SK-N-SH (cell line): Measurements from ENCODE around the gene ZNRF4. TPM values are rescaled to one million over a fixed set of nuclear protein-coding genes. Genes with fewer than 3 reads are reported as not detected.

ENCODE experiments used
- CTCF ChIA-PET: fragments of 300-600, 350-600 bp; formaldehyde crosslinking; extraction: SDS; loops from one replicate; lab custom pipeline; 2021; lab: Yijun Ruan, JAX
- POLR2A ChIA-PET: fragments of 350-600 bp; sonication (Branson Sonifier 250); formaldehyde crosslinking; extraction: SDS; loops from one replicate; lab custom pipeline; 2020; ENCODE audit warnings: antibody characterized with exemption, inconsistent platforms; lab: Yijun Ruan, JAX
- DNase-seq: peaks from one replicate; pipeline ENCODE4 v3.0.0; 2012
- H2AFZ ChIP-seq: fragments of 200-600 bp; sonication (generic); 2 replicates; pipeline ENCODE4 v1.8.1; 2016; ENCODE audit warnings: antibody characterized with exemption, mild to moderate bottlenecking, low read depth
- H3F3A ChIP-seq: fragments of 200-600 bp; sonication (generic); replicated peaks from 2 replicates; pipeline ENCODE3; 2016; ENCODE audit warnings: antibody characterized with exemption, mild to moderate bottlenecking; ENCODE audit not compliant: insufficient read depth
- H3K27ac ChIP-seq, 2 experiments: fragments of 200-500 bp in 1 of 2; fragments of 200-600 bp in 1 of 2; sonication (Bioruptor generic) in 1 of 2; sonication (generic), shearing (Covaris generic) in 1 of 2; 2 replicates each; pipeline versions ENCODE4 v1.5.1 to v1.6.1; 2014 to 2016; ENCODE audit warnings: low read depth in 2 of 2, inconsistent platforms in 1 of 2, low read length in 1 of 2, mild to moderate bottlenecking in 1 of 2, mixed read lengths in 1 of 2
- H3K27me3 ChIP-seq: fragments of 200-600 bp; sonication (generic), shearing (Covaris generic); 2 replicates; pipeline ENCODE4 v1.6.1; 2016; ENCODE audit warnings: mixed run types; ENCODE audit not compliant: insufficient read depth
- H3K36me3 ChIP-seq, 2 experiments: fragments of 200-500 bp in 1 of 2; fragments of 200-600 bp in 1 of 2; sonication (Bioruptor generic) in 1 of 2; sonication (generic) in 1 of 2; replicated peaks in 1 of 2; 2 replicates each; pipeline versions ENCODE3 to v1.5.1; 2014 to 2016; ENCODE audit warnings: low read length in 1 of 2, mild to moderate bottlenecking in 1 of 2; ENCODE audit not compliant: insufficient read depth in 2 of 2, control insufficient read depth in 1 of 2
- H3K4me1 ChIP-seq, 2 experiments: fragments of 200-500 bp in 1 of 2; fragments of 200-600 bp in 1 of 2; sonication (Bioruptor generic) in 1 of 2; sonication (generic), shearing (Covaris generic) in 1 of 2; 2 replicates each; pipeline versions ENCODE4 v1.5.1 to v1.6.1; 2014 to 2016; ENCODE audit warnings: low read depth in 1 of 2, low read length in 1 of 2, mixed run types in 1 of 2; ENCODE audit not compliant: insufficient read depth in 2 of 2, control insufficient read depth in 1 of 2
- H3K4me2 ChIP-seq: fragments of 200-600 bp; sonication (generic), shearing (Covaris generic); 2 replicates; pipeline ENCODE4 v1.6.1; 2017; ENCODE audit warnings: mixed run types
- H3K4me3 ChIP-seq, 2 experiments: fragments of 200-500 bp in 1 of 2; fragments of 200-600 bp in 1 of 2; sonication (Bioruptor generic) in 1 of 2; sonication (generic), shearing (Covaris generic) in 1 of 2; 2 replicates each; pipeline versions ENCODE4 v1.5.1 to v1.8.1; 2014 to 2016; ENCODE audit warnings: low read depth in 2 of 2, inconsistent platforms in 1 of 2, low read length in 1 of 2, mild to moderate bottlenecking in 1 of 2, mixed read lengths in 1 of 2, moderate library complexity in 1 of 2
- H3K79me2 ChIP-seq: fragments of 200-600 bp; sonication (generic); 2 replicates; pipeline ENCODE4 v1.8.1; 2017; ENCODE audit warnings: mild to moderate bottlenecking; ENCODE audit not compliant: insufficient read depth
- H3K9ac ChIP-seq: fragments of 200-600 bp; sonication (generic); 2 replicates; pipeline ENCODE4 v1.6.1; 2017; ENCODE audit warnings: mixed run types
- H3K9me2 ChIP-seq: fragments of 200-600 bp; sonication (generic); 2 replicates; pipeline ENCODE4 v1.6.1; 2017; ENCODE audit warnings: mixed run types
- H3K9me3 ChIP-seq: fragments of 200-600 bp; sonication (generic); 2 replicates; pipeline ENCODE4 v1.6.1; 2017; ENCODE audit warnings: mixed run types, mild to moderate bottlenecking, moderate library complexity
- H4K20me1 ChIP-seq: fragments of 200-600 bp; sonication (generic); 2 replicates; pipeline ENCODE4 v1.6.1; 2017; ENCODE audit warnings: mild to moderate bottlenecking, mixed run types; ENCODE audit not compliant: insufficient read depth
- CTCF ChIP-seq: fragments of 200-600 bp; sonication (generic); IDR thresholded peaks from 2 replicates; pipeline ENCODE4 v1.6.1; 2017; ENCODE audit warnings: antibody characterized with exemption, mild to moderate bottlenecking, moderate library complexity
- FOXJ3 ChIP-seq: sonication (generic); formaldehyde crosslinking; IDR thresholded peaks from 2 replicates; pipeline ENCODE4 v1.5.1; 2020; ENCODE audit warnings: mild to moderate bottlenecking, missing genetic modification reagents
- FOXM1 ChIP-seq: IDR thresholded peaks from 2 replicates; pipeline ENCODE4 v1.4.0; 2012; ENCODE audit warnings: low read depth, mild to moderate bottlenecking
- JUND ChIP-seq: IDR thresholded peaks from 2 replicates; pipeline ENCODE4 v1.4.0; 2012
- RAD21 ChIP-seq: IDR thresholded peaks from 2 replicates; pipeline ENCODE4 v1.6.1; 2012; ENCODE audit warnings: mild to moderate bottlenecking, low read length
- RFX5 ChIP-seq: IDR thresholded peaks from 2 replicates; pipeline ENCODE4 v1.6.1; 2012; ENCODE audit warnings: mild to moderate bottlenecking, improper control_type of control experiment, low read length
- RXRA ChIP-seq: IDR thresholded peaks from 2 replicates; pipeline ENCODE4 v1.4.0; 2012; ENCODE audit warnings: low read depth, mild to moderate bottlenecking, borderline replicate concordance
- SIN3A ChIP-seq: IDR thresholded peaks from 2 replicates; pipeline ENCODE4 v1.6.1; 2012; ENCODE audit warnings: low read depth, mild to moderate bottlenecking, low read length, moderate library complexity, borderline replicate concordance
- SMC3 ChIP-seq: IDR thresholded peaks from 2 replicates; pipeline ENCODE4 v1.6.1; 2012; ENCODE audit warnings: low read depth, low read length, improper control_type of control experiment
- TAF1 ChIP-seq: IDR thresholded peaks from 2 replicates; pipeline ENCODE4 v1.6.1; 2012; ENCODE audit warnings: low read depth, mild to moderate bottlenecking, low read length, moderate library complexity, borderline replicate concordance
- TEAD4 ChIP-seq: IDR thresholded peaks from 2 replicates; pipeline ENCODE4 v1.4.0; 2012; ENCODE audit warnings: mild to moderate bottlenecking, borderline replicate concordance; ENCODE audit not compliant: insufficient read depth
- WGBS: methylation state at CpG from one replicate; pipeline ENCODE4 v1.1.6; 2017; ENCODE audit warnings: low lambda C conversion rate; 5-methylcytosine and 5-hydroxymethylcytosine counted together
- polyA plus RNA-seq, 3 experiments: library from polyadenylated mRNA; depleted of rRNA; stranded (reverse); fragments of >200 nt; gene quantifications; 2 replicates each; pipeline ENCODE4 v1.2.3, GENCODE V29; 2012
- TF ChIP-seq, protein P1 (sequence below): IDR thresholded peaks from 2 replicates; pipeline ENCODE4; 2012
- TF ChIP-seq, protein P2 (sequence below): IDR thresholded peaks from 2 replicates; pipeline ENCODE4 v1.4.0; 2012; ENCODE audit warnings: low read depth
- TF ChIP-seq, protein P3 (sequence below): fragments of 150-350 bp; IDR thresholded peaks from 2 replicates; pipeline ENCODE4 v1.6.1; 2017; ENCODE audit warnings: antibody characterized with exemption, low read length, low read depth, borderline replicate concordance
- TF ChIP-seq, protein P4 (sequence below): IDR thresholded peaks from 2 replicates; pipeline ENCODE4 v1.6.1; 2012; ENCODE audit warnings: mild to moderate bottlenecking, low read depth, low read length, moderate library complexity

The ZNRF4 gene
- polyA plus RNA-seq, 1 of the 3 experiments (the other 2 are of a cell fraction) = not detected

- 7% methylated on average over 1 of the region's 1 CpG for WGBS
- H3K9ac ChIP-seq = no peak overlapping the region
- no peak overlapping the region for H2AFZ ChIP-seq
- no peak for TF ChIP-seq JUND
- TF ChIP-seq, protein P1, sequence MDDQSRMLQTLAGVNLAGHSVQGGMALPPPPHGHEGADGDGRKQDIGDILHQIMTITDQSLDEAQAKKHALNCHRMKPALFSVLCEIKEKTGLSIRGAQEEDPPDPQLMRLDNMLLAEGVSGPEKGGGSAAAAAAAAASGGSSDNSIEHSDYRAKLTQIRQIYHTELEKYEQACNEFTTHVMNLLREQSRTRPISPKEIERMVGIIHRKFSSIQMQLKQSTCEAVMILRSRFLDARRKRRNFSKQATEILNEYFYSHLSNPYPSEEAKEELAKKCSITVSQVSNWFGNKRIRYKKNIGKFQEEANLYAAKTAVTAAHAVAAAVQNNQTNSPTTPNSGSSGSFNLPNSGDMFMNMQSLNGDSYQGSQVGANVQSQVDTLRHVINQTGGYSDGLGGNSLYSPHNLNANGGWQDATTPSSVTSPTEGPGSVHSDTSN = no peak
- TF ChIP-seq FOXM1 = no peak
- TF ChIP-seq, protein P2, sequence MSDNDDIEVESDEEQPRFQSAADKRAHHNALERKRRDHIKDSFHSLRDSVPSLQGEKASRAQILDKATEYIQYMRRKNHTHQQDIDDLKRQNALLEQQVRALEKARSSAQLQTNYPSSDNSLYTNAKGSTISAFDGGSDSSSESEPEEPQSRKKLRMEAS = no peak
- no peak for TF ChIP-seq SIN3A
- TF ChIP-seq FOXJ3 (CRISPR knock-in tag) = no peak
- TF ChIP-seq RFX5 = no peak
- TF ChIP-seq, protein P3, sequence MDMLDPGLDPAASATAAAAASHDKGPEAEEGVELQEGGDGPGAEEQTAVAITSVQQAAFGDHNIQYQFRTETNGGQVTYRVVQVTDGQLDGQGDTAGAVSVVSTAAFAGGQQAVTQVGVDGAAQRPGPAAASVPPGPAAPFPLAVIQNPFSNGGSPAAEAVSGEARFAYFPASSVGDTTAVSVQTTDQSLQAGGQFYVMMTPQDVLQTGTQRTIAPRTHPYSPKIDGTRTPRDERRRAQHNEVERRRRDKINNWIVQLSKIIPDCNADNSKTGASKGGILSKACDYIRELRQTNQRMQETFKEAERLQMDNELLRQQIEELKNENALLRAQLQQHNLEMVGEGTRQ = no peak
- no peak for TF ChIP-seq CTCF
- TF ChIP-seq RAD21 = no peak
- TF ChIP-seq TEAD4 = no peak
- TF ChIP-seq TAF1 = no peak
- no peak for TF ChIP-seq SMC3
- TF ChIP-seq RXRA = no peak
- TF ChIP-seq, protein P4, sequence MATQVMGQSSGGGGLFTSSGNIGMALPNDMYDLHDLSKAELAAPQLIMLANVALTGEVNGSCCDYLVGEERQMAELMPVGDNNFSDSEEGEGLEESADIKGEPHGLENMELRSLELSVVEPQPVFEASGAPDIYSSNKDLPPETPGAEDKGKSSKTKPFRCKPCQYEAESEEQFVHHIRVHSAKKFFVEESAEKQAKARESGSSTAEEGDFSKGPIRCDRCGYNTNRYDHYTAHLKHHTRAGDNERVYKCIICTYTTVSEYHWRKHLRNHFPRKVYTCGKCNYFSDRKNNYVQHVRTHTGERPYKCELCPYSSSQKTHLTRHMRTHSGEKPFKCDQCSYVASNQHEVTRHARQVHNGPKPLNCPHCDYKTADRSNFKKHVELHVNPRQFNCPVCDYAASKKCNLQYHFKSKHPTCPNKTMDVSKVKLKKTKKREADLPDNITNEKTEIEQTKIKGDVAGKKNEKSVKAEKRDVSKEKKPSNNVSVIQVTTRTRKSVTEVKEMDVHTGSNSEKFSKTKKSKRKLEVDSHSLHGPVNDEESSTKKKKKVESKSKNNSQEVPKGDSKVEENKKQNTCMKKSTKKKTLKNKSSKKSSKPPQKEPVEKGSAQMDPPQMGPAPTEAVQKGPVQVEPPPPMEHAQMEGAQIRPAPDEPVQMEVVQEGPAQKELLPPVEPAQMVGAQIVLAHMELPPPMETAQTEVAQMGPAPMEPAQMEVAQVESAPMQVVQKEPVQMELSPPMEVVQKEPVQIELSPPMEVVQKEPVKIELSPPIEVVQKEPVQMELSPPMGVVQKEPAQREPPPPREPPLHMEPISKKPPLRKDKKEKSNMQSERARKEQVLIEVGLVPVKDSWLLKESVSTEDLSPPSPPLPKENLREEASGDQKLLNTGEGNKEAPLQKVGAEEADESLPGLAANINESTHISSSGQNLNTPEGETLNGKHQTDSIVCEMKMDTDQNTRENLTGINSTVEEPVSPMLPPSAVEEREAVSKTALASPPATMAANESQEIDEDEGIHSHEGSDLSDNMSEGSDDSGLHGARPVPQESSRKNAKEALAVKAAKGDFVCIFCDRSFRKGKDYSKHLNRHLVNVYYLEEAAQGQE = no peak
- no peaks in the 10 kb centered on the region for H3K9me3 ChIP-seq
- DNase-seq = no peak
- H3K36me3 ChIP-seq = no peaks in the 10 kb centered on the region
- no peak overlapping the region for H3K27ac ChIP-seq
- H3F3A ChIP-seq = peaks cover 5% of the 10 kb centered on the region
- no peaks in the 10 kb centered on the region for H3K79me2 ChIP-seq
- CTCF ChIA-PET = interaction anchor here (1.4 kb wide), 1 partner anchor 127 kb away, joined by 4 read pairs; the partner anchor contains the start of gene TINCR
- POLR2A ChIA-PET = no interaction called here
- no peak overlapping the region for H3K4me3 ChIP-seq
- H3K27me3 ChIP-seq = no peaks in the 10 kb centered on the region; the same call in 1 of the 2 replicates
- no peaks in the 10 kb centered on the region for H4K20me1 ChIP-seq
- H3K4me2 ChIP-seq = no peak overlapping the region
- peaks cover 0 to 3% of the 10 kb centered on the region in 2 experiments; a peak in 1 of 4 replicates for H3K4me1 ChIP-seq
- H3K9me2 ChIP-seq = no peaks in the 10 kb centered on the region
Measured at GRCh38 chr19:5440299-5440698, 14.9 kb upstream of the ZNRF4 start.
